Activated effector memory CD4-positive, alpha-beta T cell treated with Interleukin-2 at 50 U/mL for 16 hours (primary cell): ENCODE data around the gene GRID2.
"Not testable (repeated sequence)": the region's sequence is repeated elsewhere in the genome, so short reads cannot be mapped to it uniquely, and the experiment has no call there.

ENCODE experiments used
- DNase-seq: peaks from one replicate; pipeline ENCODE4 v3.0.0-alpha.2; 2020

GRID2 gene

DNA sequence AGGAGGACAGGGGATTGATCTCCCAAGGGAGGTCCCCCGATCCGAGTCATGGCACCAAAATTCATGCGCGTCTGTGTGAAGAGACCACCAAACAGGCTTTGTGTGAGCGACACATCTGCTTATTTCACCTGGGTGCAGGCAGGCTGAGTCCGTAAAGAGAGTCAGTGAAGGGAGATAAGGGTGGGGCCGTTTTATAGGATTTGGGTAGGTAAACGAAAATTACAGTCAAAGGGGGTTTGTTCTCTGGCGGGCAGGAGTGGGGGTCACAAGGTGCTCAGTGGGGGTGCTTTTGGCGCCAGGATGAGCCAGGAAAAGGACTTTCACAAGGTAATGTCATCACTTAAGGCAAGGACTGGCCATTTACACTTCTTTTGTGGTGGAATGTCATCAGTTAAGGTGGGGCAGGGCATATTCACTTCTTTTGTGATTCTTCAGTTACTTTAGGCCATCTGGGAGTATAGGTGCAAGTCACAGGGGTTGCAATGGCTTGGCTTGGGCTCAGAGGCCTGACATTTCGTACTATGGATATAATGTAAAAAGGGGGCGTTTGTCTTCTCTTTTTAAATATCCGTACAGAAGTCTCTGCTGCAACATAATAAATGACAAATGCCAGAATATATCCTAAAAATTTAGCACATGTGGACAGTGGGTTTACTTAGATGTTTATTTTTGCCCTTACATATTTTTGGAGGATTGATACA, 140.5 kb downstream of the GRID2 start:
- DNase-seq, result not testable (repeated sequence)

DNA sequence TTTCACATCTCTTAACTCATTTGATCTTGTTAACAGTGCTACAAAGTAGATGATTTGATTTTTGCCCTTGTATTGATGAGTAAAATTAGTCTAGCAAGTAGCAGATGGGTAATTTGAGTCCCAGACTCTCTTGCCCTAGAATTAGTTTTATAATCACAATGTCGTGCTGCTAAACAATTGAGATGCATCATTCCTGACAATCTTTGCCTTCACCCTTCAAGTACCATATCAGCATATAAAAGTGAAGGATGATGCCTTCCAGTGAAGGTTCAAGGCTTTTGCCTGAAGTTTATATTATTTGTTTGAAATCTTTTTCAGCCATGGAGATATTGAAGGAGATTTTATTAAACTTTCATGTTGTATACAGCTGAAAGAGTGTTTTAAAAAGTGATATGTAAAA, 141.4 kb downstream of the GRID2 start:
- no peak for DNase-seq

DNA sequence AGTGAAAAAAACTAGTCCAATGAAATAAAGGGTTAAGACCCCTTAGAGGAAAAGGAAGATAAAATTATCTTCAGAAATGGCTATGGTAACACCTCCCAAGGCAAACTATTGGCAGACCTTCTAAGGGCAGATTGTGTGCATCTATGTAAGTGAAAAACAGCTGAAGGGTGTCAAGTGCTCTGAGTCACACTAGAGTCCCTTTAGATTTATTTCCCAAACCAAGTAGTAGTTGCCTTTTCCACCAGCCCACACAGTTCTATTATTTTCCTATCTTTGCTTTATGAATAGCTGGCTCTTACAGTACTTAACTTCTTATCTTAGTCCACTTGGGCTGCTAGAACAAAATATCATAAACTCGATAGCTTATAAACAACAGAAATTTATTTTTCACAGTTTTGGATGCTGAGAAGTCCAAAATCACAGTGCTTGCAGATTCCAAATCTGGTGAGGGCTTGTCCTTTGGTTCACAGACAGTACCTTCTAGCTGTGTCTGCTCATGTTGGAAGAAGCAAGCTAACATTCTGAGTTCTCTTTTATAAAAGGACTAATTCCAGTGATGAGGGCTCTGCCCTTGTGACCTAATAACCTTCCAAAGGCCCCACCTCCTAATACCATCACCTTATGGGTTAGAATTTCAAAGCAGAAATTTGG, 143.6 kb downstream of the GRID2 start:
- DNase-seq, result no peak

DNA sequence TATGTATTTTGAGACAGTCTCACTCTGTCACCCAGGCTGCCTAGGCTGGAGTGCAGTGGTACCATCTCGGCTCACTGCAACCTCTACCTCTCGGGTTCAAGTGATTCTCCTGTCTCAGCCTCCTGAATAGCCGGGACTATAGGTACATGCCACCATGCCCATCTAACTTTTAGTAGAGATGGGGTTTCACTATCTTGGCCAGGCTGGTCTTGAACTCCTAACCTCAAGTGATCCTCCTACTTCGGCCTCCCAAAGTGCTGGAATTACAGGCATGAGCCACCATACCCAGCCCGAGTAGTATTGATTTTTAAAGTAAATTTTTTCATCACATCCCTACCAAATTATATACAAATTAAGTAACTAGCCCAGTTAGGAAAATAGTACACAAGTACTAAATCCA, 144.4 kb downstream of the GRID2 start:
- not testable (repeated sequence) for DNase-seq

DNA sequence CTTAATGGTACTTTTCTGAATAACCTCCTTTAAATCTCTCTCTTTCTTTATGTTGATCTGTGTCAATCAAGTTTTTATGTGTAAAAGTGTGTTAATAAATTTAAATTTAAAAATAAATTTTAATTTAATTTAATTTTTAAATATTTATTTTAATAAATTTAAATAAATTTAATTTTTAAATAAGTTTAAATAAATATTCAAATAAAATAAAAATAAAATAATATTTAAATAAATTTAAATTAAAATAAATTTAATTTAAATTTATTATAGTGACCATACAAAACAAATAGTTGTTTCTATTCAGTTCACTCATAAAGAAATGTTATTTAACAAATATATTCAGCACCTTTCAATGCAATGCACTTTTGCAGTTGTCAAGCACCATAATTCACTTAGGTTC, 146.9 kb downstream of the GRID2 start:
- no peak for DNase-seq

DNA sequence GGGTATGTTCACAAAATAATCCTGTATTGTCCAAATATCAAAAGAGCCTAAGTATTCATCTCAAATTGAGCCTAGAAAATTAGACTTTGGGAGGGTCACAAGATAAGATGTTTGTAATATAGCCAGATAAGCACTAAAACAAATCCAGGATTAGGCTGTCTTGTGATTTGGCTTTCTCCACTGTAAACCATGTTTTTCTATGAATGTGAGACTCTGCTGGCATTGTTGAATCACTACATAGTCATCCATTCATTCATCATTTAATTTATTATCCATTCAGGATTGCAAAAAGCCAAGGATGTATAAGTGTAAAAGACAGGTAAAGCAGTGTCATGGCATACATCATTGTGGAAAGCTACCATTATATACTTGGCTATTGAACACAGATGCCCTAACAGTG, 148.0 kb downstream of the GRID2 start:
- DNase-seq, result no peak

DNA sequence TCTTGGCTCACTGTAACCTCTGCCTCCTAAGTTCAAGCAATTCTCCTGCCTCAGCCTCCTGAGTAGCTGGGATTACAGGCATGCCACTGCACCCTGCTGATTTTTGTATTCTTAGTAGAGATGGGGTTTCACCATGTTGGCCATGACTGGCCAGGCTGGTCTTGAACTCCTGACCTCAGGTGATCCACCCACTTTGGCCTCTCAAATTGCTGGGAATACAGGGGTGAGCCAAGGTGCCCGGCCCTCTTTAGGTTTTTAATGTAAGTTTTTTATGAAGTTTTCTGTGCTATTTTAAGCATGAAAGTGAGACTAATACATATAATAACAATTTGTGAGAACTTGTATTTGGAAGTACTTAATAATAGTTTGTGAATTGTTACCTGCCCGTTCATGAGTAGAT, 148.6 kb downstream of the GRID2 start:
- DNase-seq, result not testable (repeated sequence)

DNA sequence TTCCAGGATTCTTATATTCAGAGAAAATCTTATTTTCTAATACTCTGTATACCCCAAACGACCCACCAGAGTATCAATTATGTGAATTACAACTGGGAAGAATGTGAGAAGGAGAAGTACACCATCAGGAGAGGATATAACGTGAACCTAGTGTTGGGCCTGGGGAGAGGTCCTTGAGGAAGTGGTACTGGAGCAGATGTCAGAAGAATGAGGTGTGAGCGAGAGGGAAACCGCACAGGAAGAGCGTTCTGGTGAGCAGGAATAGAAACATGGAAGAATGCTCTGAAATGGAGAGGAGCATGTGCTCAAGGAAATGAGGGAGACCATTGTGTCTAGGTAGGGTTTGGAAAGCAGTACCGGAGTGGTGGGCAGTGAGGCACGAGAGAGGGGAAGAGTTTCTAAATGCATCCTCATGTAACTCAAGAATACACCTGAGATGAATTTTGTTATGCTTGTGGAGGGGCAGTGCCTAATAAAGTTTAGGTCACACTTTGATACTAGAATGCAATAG, 151.6 kb downstream of the GRID2 start:
- no peak for DNase-seq

DNA sequence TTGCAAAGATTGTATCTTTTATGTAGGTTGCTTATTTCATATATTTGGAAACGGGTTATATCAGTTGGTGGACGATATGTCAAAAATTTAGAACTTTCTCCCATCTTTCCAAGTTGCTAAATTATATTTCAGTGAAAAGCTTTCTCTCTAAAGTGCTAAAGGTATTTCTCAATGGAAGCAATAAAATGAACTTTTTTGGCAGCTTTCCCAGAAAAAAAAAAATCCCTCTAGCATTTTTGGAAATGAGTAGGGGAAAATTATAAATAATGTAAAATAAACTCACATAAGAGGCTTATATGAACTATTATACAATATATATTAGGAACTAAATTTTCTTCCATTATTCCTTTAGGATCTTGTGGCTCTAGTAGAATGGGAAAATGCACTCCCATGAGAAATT, 152.2 kb downstream of the GRID2 start:
- no peak for DNase-seq

DNA sequence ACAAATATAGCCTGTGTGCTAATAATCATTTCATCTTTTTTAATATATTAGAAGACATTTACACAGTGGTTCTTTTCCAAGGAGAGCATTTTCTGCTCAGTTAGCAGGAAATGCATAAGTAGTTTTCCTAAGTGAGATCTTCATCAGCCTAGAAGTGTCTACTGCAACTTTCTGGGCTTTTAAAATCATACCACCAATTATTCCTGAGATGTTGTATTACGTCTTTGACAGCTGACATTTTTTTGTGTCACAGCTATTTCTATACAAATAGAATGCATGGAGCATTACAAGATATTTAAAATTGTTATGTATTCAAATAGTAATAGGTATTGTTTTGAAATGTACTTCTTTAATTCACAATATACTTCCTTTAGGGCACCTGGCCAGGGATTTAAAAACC, 158.0 kb downstream of the GRID2 start:
- no peak for DNase-seq

DNA sequence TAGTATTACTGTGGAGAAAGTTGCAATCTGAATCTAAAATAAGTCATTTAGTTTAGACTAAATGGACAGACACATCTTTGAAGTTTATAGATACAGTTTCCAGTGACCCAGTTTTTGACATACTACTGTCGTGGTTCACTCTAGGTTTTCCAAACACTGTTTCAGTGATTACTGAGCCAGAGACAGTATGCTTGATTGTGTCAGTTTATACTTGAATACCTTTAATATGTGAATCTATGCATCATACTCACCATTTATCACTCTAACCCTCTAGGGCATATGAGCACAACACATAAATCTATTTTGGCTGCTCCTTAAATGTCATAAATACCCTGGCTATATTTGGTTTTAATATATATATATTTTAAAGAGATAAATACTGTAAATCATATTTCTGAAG, 173.5 kb downstream of the GRID2 start:
- DNase-seq, result no peak

DNA sequence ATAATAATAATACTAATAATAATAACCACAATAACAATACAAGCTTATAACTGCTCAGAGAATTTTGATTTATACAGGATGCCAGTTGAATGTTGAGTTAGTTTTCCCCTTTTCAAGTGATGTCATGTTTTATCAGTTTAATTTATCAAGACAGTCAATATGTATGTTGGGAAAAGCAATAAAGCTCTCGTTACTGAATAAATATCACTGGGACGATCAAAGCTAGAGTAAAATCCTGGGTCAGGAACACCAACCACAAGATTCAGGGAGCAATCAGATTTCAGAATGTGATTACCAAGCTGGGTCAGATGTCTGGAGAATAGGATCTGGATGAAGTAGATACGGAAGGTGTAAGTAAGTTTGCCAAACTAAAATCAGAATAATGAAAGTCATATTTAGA, 179.6 kb downstream of the GRID2 start:
- no peak for DNase-seq

DNA sequence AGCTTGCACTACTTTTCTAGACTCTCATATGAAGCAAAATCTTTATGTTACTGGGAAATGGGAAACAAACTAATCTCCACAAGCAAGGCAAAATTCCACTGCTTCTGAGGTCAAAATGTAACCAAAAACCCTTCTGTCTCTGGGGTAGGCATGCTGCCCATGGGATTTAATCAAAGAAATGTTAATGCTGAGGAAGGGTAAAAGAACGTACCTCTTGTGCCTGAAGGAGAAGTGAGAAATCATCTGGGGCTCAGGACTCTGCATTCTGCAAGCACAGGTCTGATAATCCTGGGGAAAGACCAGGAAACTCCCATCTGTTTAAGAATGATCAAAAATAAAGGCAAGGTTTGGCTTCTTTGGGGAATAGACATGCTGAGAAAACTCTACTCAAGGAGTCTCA, 184.7 kb downstream of the GRID2 start:
- no peak for DNase-seq

DNA sequence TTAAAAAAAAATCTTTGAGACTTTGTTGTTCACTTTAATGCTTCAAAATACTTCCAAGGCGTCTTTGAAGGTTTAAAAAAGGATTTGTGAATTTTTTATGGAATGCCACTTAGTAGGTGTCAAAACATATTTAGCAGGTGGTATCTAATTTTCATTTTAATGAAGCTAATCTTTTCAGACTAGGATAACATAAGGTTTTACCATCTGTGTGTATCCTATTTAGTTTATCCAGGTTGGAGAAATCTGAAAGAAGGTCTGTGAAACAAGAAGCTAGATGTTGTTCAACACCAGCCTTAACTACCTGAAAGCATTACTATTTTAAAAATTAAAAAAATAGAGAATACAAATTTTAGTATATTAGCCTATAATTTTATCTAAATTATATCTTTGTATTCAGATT, 193.4 kb downstream of the GRID2 start:
- no peak for DNase-seq

DNA sequence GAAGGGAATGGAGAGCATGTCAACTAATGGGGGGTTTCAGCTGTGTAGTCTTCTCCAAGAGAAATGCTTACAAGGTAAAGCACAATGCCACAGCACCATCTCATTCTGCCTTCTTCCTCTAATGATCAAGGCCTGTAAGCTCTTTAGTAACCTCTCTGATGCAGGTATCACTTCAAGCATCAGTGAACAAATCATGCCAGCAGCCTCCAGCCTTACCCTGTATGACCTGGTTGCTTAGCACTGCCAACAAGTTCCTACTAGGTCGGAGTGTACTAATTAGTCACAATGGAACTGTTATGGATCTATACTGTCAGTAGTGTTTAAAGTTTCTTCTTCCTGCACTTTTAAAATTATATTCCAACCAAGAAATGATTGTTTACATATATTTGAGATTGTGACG, 197.7 kb downstream of the GRID2 start:
- DNase-seq, result no peak

DNA sequence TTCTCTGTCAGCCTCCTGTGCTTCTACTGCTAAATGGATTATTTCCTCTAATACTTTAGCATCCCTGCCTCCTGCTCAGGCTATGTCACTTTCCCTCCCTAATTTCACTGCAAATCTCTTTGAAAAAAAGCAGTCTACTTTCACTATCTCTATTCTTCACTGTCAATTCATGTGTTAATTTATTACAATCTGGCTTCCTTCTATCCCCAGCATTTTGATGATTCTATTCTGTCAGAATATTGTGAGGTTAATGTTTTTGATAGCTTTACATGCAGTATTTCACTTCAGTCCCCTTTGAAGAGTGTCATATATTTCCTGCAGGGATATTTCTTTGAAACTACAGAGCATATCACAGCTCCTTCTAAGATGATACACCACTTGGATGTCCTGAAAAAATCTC, 203.2 kb downstream of the GRID2 start:
- DNase-seq, result no peak

DNA sequence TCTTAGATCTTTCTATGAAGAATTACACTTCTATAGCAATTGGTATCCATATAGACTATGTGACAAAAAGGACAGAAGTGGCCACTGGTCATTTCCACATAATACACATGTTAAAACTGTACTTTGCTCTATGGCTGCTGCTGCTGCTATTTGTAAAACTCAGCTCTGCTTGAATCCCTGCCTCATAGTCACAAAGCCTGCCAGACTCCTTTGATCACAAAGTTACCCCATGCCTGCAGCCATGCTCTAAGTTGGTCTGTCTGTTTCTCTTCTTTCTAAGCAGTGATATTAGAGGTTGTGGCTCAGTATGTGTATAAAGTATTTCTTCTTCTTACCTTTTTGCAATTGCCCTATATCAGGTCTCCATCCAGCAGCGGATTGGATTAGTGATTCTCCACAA, 210.9 kb downstream of the GRID2 start:
- no peak for DNase-seq

DNA sequence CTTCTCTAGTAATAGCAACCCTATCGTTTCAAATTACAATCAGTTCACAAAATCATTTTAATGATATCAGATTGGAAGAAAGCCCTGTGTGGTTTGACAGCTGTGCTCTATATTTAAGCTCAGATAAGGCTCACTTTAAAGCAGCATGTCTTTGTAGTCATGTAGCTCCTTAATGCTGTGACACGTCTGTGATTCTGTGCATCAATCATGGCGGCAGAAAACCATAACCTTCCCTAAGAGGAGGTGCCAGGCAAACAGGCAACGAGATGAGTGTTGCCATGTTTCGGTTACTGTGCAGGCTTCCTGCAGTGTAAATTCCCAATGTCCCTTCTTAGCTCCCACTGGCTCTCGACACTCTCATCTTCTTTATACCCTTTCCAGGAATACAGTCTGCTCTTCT, 212.7 kb downstream of the GRID2 start:
- DNase-seq, result no peak

DNA sequence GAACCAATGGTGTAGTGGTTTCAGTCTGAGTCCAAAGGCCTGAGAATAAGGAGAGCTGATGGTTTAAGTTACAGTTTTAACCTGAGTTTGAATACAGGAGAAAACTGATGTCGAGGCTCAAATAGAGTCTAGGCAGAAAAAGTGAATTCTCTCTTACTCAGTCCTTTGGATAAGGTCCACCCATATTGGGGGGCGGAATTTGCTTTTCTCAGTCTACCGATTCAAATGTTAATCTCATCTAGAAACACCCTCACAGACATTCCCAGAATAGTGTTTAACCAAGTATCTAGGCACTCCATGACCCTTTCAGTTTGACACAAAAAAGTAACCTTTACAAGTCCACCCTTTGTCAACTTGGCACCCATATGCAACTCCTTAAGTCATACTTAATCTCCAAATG, 216.0 kb downstream of the GRID2 start:
- DNase-seq, result no peak

DNA sequence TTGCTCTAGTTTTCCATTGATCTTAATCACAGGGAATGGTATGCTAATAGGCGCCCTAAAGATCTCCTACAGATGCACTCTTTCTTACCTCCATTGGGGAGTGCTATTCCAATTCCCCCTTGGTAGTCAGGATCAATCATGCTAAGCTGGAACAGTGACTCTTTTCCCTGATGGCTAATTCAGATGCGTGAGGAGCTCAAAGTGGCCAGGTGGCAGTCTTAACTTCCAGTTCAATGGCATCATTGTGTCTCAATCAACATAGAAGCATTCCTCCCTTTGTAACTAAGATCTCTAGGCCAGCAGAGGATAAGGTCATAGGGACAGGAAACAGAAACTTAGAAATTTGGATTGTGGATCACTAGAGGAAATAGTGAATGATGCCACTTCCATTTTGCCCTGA, 216.8 kb downstream of the GRID2 start:
- no peak for DNase-seq

DNA sequence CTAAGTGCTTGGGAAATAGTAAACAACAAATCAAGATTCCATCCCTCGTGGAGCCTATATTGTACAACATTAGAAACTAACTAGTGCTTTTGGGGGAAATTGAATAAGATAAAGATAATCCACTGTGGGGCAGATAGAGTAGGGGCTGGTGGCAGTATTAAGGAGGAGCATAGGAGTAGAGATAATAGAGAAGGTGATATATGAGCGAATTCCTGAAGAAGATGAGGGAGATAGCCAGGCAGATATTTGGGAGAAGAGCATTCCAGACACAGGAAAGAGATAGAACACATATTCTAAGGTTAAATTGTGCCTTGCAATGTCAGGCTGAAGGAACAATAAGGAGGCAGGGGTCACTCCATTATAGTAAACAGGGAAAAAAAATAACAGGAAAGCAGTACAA, 218.2 kb downstream of the GRID2 start:
- DNase-seq, result no peak

DNA sequence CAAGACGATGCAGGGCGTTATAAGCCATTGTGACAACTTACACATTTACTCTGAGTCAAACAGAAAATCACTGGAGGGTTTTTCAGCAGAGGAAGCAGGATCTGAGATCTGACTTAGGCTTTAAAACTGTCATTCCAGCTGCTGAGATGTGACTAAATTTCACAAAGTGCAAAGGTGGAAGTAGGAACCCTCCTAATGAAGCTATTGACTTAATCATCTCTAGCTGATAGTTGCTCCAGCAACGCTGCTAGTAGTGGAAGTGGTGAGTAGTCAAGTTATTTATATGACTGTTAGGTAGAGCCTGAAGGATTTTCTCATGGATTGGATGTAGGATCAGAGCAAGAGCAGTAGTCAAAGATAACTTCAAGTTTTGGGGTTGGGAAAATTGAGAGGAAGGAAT, 218.6 kb downstream of the GRID2 start:
- no peak for DNase-seq

DNA sequence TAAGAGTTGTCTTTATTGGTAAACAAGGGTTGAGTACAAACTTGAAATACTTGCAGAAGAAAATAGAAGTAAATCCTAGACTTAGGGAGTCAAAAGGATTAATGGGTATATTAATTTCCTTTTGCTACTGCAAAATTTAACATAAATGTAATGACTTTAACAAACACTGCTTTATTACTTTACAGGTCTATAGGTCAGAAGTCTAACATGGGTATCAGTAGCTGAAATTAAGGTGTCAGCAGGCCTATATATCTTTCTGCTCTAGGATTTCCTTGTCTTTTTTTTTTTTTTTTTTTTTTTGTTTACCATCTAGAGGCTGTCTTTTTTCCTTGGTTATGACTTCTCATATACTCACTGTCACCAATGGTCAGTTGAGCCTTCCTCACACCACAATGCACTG, 220.4 kb downstream of the GRID2 start:
- no peak for DNase-seq

DNA sequence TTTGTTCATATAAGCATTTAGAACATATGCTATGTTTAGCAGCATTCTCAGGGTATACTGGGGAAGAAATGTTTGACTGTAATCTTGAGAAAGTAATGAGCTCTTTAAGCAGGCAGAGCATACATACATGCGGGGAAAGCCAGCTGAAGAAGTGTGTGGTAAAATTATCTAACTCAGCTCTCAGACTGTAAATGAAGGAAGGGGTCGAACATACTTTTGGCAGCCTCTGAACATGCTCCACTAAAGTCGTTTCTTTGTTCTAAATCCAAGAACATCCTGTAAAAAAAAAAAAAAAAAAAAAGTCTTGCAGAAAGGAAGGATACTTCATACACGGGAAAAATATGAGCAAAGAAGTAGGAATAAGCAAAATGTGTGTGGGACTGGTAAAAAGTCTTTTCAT, 224.8 kb downstream of the GRID2 start:
- no peak for DNase-seq

DNA sequence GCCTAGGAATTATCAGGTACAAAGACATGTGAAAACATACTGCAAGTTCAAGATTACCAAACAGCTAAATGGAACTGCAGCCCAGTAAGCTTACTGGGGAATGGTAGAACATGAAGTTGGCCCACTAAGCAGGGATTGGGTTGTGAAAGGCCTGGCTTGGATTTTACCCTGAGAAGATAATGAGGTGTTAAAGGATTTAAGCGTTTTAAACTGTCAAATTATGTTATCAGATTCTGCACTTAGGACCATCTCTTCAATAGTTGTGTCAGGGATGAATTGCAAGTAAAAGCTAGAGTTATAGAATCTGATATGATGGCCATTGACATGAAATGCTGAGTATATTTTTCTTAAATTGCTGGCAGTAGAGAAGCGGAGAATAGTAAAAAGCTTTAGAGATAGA, 225.7 kb downstream of the GRID2 start:
- no peak for DNase-seq
